HepG2 (cell line): ENCODE data around the gene WNT5B. TPM values are rescaled to one million over a fixed set of nuclear protein-coding genes. Genes with fewer than 3 reads are reported as not detected.

Experiments
- ATAC-seq: fragments of 200-7000 bp; cut with Tn5 transposase; 3 replicates; pipeline ENCODE4 v1.9.1; 2020; ENCODE audit warnings: mild to moderate bottlenecking, moderate library complexity
- BruUV-seq: library from RNA; stranded (reverse); fragments of 400-500 nt; replicated peaks from 2 replicates; lab custom pipeline; 2021; lab: Mats Ljungman, UMichigan
- CTCF ChIA-PET: fragments of 300-600 bp; formaldehyde crosslinking; extraction: SDS; loops from one replicate; lab custom pipeline; 2021; ENCODE audit warnings: low total read pairs, inconsistent platforms, low intra/inter-chr PET ratio; lab: Yijun Ruan, JAX
- POLR2A ChIA-PET: fragments of 350-600 bp; sonication (Branson Sonifier 250); formaldehyde crosslinking; loops from one replicate; lab custom pipeline; 2020; ENCODE audit warnings: antibody characterized with exemption, inconsistent platforms; lab: Yijun Ruan, JAX
- DNase-seq: peaks from one replicate; pipeline ENCODE4 v3.0.0-alpha.2; 2015; ENCODE audit warnings: low spot score
- FAIRE-seq: peaks from 3 replicates; lab custom pipeline; 2011; peaks lifted over from hg19 to GRCh38; lab: Jason Lieb, UNC
- H2AFZ ChIP-seq: one replicate; pipeline ENCODE4 v1.6.1; 2011; ENCODE audit warnings: low read length, inconsistent platforms
- H3K27ac ChIP-seq: fragments of 300-600 bp; 3 replicates; pipeline ENCODE4 v1.8.0; 2011; ENCODE audit warnings: mixed run types, mild to moderate bottlenecking, mixed read lengths, low read length, inconsistent platforms; ENCODE audit not compliant: insufficient read depth; ENCODE audit errors: extremely low read length
- H3K27me3 ChIP-seq, 2 experiments: fragments of 200-600 bp in 1 of 2; 2 replicates in 1 of 2; 3 replicates in 1 of 2; pipeline versions ENCODE4 v1.6.0 to v1.8.0; 2011; ENCODE audit warnings: low read length in 2 of 2, mild to moderate bottlenecking in 2 of 2, moderate library complexity in 2 of 2, inconsistent platforms in 1 of 2; ENCODE audit not compliant: insufficient read depth in 2 of 2, control insufficient read depth in 1 of 2
- H3K36me3 ChIP-seq, 2 experiments: fragments of 200-600 bp in 1 of 2; replicated peaks in 1 of 2; 2 replicates in 1 of 2; 3 replicates in 1 of 2; pipeline versions ENCODE4 v1.5.1 to v1.8.0; 2011; ENCODE audit warnings: low read length in 2 of 2, inconsistent platforms in 1 of 2; ENCODE audit not compliant: insufficient read depth in 2 of 2, control insufficient read depth in 1 of 2
- H3K4me1 ChIP-seq: 2 replicates; pipeline ENCODE4 v1.5.1; 2012; ENCODE audit warnings: low read length, inconsistent platforms; ENCODE audit not compliant: insufficient read depth
- H3K4me2 ChIP-seq: 2 replicates; pipeline ENCODE4 v1.6.0; 2011; ENCODE audit warnings: low read depth, low read length, inconsistent platforms
- H3K4me3 ChIP-seq, 3 experiments: fragments of 200-600 bp in 1 of 3; sonication (generic), shearing (Covaris generic) in 1 of 3; replicated peaks in 1 of 3; 2 replicates each; pipeline ENCODE4 v1.5.1; 2011 to 2016; ENCODE audit warnings: low read length in 3 of 3, inconsistent platforms in 2 of 3, low read depth in 2 of 3, mild to moderate bottlenecking in 2 of 3, control low read depth in 1 of 3, mixed read lengths in 1 of 3; ENCODE audit not compliant: insufficient read depth in 1 of 3
- H3K79me2 ChIP-seq: one replicate; pipeline ENCODE4 v1.6.1; 2011; ENCODE audit warnings: low read length, inconsistent platforms; ENCODE audit not compliant: insufficient read depth
- H3K9ac ChIP-seq: 2 replicates; pipeline ENCODE4 v1.6.0; 2011; ENCODE audit warnings: mild to moderate bottlenecking, low read depth, low read length, inconsistent platforms; ENCODE audit not compliant: insufficient read depth
- H3K9me3 ChIP-seq: 2 replicates; pipeline ENCODE4 v1.5.1; 2012; ENCODE audit warnings: mild to moderate bottlenecking, low read length
- H4K20me1 ChIP-seq: 2 replicates; pipeline ENCODE4 v1.6.0; 2011; ENCODE audit warnings: inconsistent platforms, mild to moderate bottlenecking, low read length, moderate library complexity; ENCODE audit not compliant: insufficient read depth
- AGO2 ChIP-seq: fragments of 200-400 bp; formaldehyde crosslinking; optimal IDR thresholded peaks from 2 replicates; pipeline ENCODE3; 2017; ENCODE audit warnings: mild to moderate bottlenecking, low read depth, low read length, moderate library complexity
- BORCS8-MEF2B ChIP-seq: sonication (generic); formaldehyde crosslinking; IDR thresholded peaks from 2 replicates; pipeline ENCODE4 v1.8.0; 2022; ENCODE audit warnings: mild to moderate bottlenecking, missing genetic modification reagents
- CEBPG ChIP-seq: IDR thresholded peaks from 2 replicates; pipeline ENCODE4 v1.6.1; 2016
- FLYWCH1 ChIP-seq: sonication (generic); formaldehyde crosslinking; IDR thresholded peaks from 2 replicates; pipeline ENCODE4 v1.8.1; 2023; ENCODE audit warnings: mild to moderate bottlenecking, missing genetic modification reagents
- HNF4A ChIP-seq: sonication (generic); formaldehyde crosslinking; IDR thresholded peaks from 2 replicates; pipeline ENCODE4 v1.4.0; 2020; ENCODE audit warnings: missing genetic modification reagents
- HOXD1 ChIP-seq: sonication (generic); formaldehyde crosslinking; IDR thresholded peaks from 2 replicates; pipeline ENCODE4 v1.5.0; 2020; ENCODE audit warnings: missing genetic modification reagents
- MIER2 ChIP-seq: IDR thresholded peaks from 2 replicates; pipeline ENCODE4 v1.6.1; 2016; ENCODE audit warnings: missing biosample characterization, missing genetic modification reagents
- PLSCR1 ChIP-seq: sonication (generic); formaldehyde crosslinking; IDR thresholded peaks from 2 replicates; pipeline ENCODE4 v1.5.0; 2020; ENCODE audit warnings: missing genetic modification reagents, mild to moderate bottlenecking, borderline replicate concordance
- PRDM4 ChIP-seq: sonication (generic); formaldehyde crosslinking; IDR thresholded peaks from 2 replicates; pipeline ENCODE4 v1.9.0; 2021; ENCODE audit warnings: missing genetic modification reagents, borderline replicate concordance
- SAP130 ChIP-seq: IDR thresholded peaks from 2 replicates; pipeline ENCODE4 v1.6.1; 2016; ENCODE audit warnings: low read depth
- SOX6 ChIP-seq, 2 experiments: fragments of 450-650 bp in 1 of 2; sonication (generic) in 1 of 2; formaldehyde crosslinking in 1 of 2; IDR thresholded peaks; 2 replicates each; pipeline versions ENCODE4 v1.4.0 to v1.6.1; 2017 to 2020; ENCODE audit warnings: antibody characterized with exemption in 1 of 2, mild to moderate bottlenecking in 1 of 2, missing genetic modification reagents in 1 of 2
- SUZ12 ChIP-seq: fragments of 150-350 bp; IDR thresholded peaks from 2 replicates; pipeline ENCODE4 v1.6.1; 2014; ENCODE audit warnings: low read depth, low read length
- ZNF331 ChIP-seq: sonication (generic); formaldehyde crosslinking; IDR thresholded peaks from 2 replicates; pipeline ENCODE4 v1.4.0; 2020; ENCODE audit warnings: missing genetic modification reagents
- ZNF576 ChIP-seq: sonication (generic); formaldehyde crosslinking; IDR thresholded peaks from 2 replicates; pipeline ENCODE4 v1.4.0; 2020; ENCODE audit warnings: mild to moderate bottlenecking, missing genetic modification reagents
- ZNF772 ChIP-seq: sonication (generic); formaldehyde crosslinking; IDR thresholded peaks from 2 replicates; pipeline ENCODE4 v1.5.0; 2020; ENCODE audit warnings: mild to moderate bottlenecking, missing genetic modification reagents
- in situ Hi-C: cut with HindIII; loops from 2 replicates; pipeline ENCODE4 v1.10.0; 2017; ENCODE audit warnings: low pct_unique_long_range_greater_than_20kb; ENCODE audit not compliant: extremely low pct_ligation_motif_present
- intact Hi-C: fragments of 100-400 bp; cut with micrococcal nuclease; formaldehyde crosslinking; loops from one replicate; pipeline ENCODE4 v1.10.0; 2022; ENCODE audit not compliant: unreplicated experiment
- polyA plus RNA-seq, 8 experiments: library from polyadenylated mRNA; depleted of rRNA in 3 of 8; stranded (reverse) in 7 of 8; unstranded in 1 of 8; fragments of >200 nt; fragmentation: Illumina TruSeq in 4 of 8; extraction: Trizol in 4 of 8; gene quantifications; 2 replicates each; pipeline versions ENCODE4 v1.2.1 to v1.2.3, GENCODE V29; 2011 to 2016; ENCODE audit warnings: low read depth in 4 of 8, missing spikeins in 1 of 8, mixed read lengths in 1 of 8; ENCODE audit not compliant: insufficient read depth in 1 of 8
- total RNA-seq, 5 experiments: library from RNA; depleted of rRNA; stranded (reverse); fragments of >200 nt; fragmentation: Illumina TruSeq; extraction: Trizol; gene quantifications; 2 replicates each; pipeline ENCODE4 v1.2.3, GENCODE V29; 2016; ENCODE audit warnings: low read depth in 1 of 5

The WNT5B gene
- total and polyA plus RNA-seq, 2 of the 13 experiments (the other 11 are each of a cell fraction or from before 2014, with no cell fraction given), result 0.04 TPM; not detected in 1

GRCh38 chr12:1618489-1618888 is 10.5 kb upstream of the WNT5B start:
- H3K9me3 ChIP-seq, result no peaks in the 10 kb centered on the region
- BruUV-seq, result no TSS peak
- H2AFZ ChIP-seq, result no peak overlapping the region
- DNase-seq, result no peak
- peaks cover 0 to 19% of the 10 kb centered on the region in 2 experiments; a peak in 1 of 5 replicates for H3K27me3 ChIP-seq
- H3K27ac ChIP-seq, result no peak overlapping the region
- intact Hi-C loops, result no loop called here
- no peaks in the 10 kb centered on the region for H3K79me2 ChIP-seq
- H3K4me1 ChIP-seq, result peaks cover 10% of the 10 kb centered on the region; the same call in 1 of the 2 replicates
- ATAC-seq, result no peak
- no peaks in the 10 kb centered on the region for H4K20me1 ChIP-seq
- in situ Hi-C loops, result no loop called here
- H3K4me2 ChIP-seq, result no peak overlapping the region
- H3K9ac ChIP-seq, result no peak overlapping the region
- POLR2A ChIA-PET, result no interaction called here
- no peak for FAIRE-seq
- TF ChIP-seq ZNF331 (CRISPR knock-in tag), result no peak
- no peak for TF ChIP-seq SOX6 (IDR thresholded peaks at IDR 0.05)
- TF ChIP-seq SOX6 (CRISPR knock-in tag; IDR thresholded peaks at IDR 0.05), result no peak
- no peak for TF ChIP-seq FLYWCH1 (CRISPR knock-in tag)
- no peak for TF ChIP-seq CEBPG (CRISPR knock-in tag)
- no peak for TF ChIP-seq SAP130
- no peak for TF ChIP-seq PRDM4 (CRISPR knock-in tag)
- no peak for TF ChIP-seq ZNF772 (CRISPR knock-in tag)
- no peak for TF ChIP-seq AGO2
- no peak for TF ChIP-seq SUZ12
- TF ChIP-seq PLSCR1 (CRISPR knock-in tag), result no peak
- TF ChIP-seq BORCS8-MEF2B (CRISPR knock-in tag), result no peak
- no peak for TF ChIP-seq MIER2
- no peak for TF ChIP-seq HOXD1 (CRISPR knock-in tag)
- no peak for TF ChIP-seq ZNF576 (CRISPR knock-in tag)
- TF ChIP-seq HNF4A (CRISPR knock-in tag), result no peak
- TF ChIP-seq, all 625 proteins: peak for 0
- CTCF ChIA-PET, result no interaction called here
- Histone ChIP-seq H3K4me3 (no peak overlapping the region), H3K36me3 (no peaks in the 10 kb centered on the region)
